Heart left ventricle (tissue), 16 donors: ENCODE measurements around the gene HOXC13. TPM values are rescaled to one million over a fixed set of nuclear protein-coding genes. Genes with fewer than 3 reads are reported as not detected.

Source experiments
- ATAC-seq, 4 donors: fragments of 200-7000 bp; cut with Tn5 transposase; one replicate each; pipeline ENCODE4 v1.9.1; 2020 to 2022; ENCODE audit warnings: moderate library complexity in 4 of 4, mild to moderate bottlenecking in 3 of 4, moderate number of reproducible peaks in 1 of 4
- DNase-seq, 5 donors: peaks; one replicate each; pipeline ENCODE4 v3.0.0-alpha.2; 2020
- H3K27ac ChIP-seq, 12 donors: fragments of 200-600 bp; sonication (generic) in 4 of 12; one replicate each; pipeline versions ENCODE4 v1.5.0 to v1.8.0; 2016 to 2022; ENCODE audit warnings: mild to moderate bottlenecking in 2 of 12
- H3K27me3 ChIP-seq, 9 donors: fragments of 200-600 bp; sonication (generic) in 2 of 9; one replicate each; pipeline versions ENCODE4 v1.5.1 to v1.8.0; 2016 to 2022; ENCODE audit warnings: mild to moderate bottlenecking in 3 of 9
- H3K36me3 ChIP-seq, 9 donors: fragments of 200-600 bp; sonication (generic) in 2 of 9; one replicate each; pipeline versions ENCODE4 v1.5.0 to v1.8.0; 2018 to 2022; ENCODE audit warnings: mild to moderate bottlenecking in 2 of 9
- H3K4me1 ChIP-seq, 12 donors: fragments of 200-600 bp; sonication (generic) in 4 of 12; one replicate each; pipeline versions ENCODE4 v1.5.0 to v1.8.0; 2016 to 2022; ENCODE audit warnings: mild to moderate bottlenecking in 3 of 12
- H3K4me3 ChIP-seq, 12 donors: fragments of 200-600 bp; sonication (generic) in 4 of 12; one replicate each; pipeline versions ENCODE4 v1.5.0 to v1.8.0; 2017 to 2022; ENCODE audit warnings: mild to moderate bottlenecking in 9 of 12, moderate library complexity in 4 of 12
- H3K9me3 ChIP-seq, 12 donors: fragments of 200-600 bp; sonication (generic) in 4 of 12; one replicate each; pipeline versions ENCODE4 v1.5.0 to v1.8.0; 2016 to 2022; ENCODE audit warnings: mild to moderate bottlenecking in 1 of 12
- CTCF ChIP-seq, 12 donors: fragments of 200-600 bp; sonication (generic) in 4 of 12; IDR thresholded peaks; one replicate each; pipeline versions ENCODE4 v1.5.0 to v1.8.0; 2018 to 2022; ENCODE audit warnings: antibody characterized with exemption in 12 of 12, mild to moderate bottlenecking in 5 of 12
- POLR2A ChIP-seq, 2 donors: fragments of 450-650 bp; IDR thresholded peaks; one replicate each; pipeline ENCODE4 v1.6.1; 2017; ENCODE audit warnings: antibody characterized with exemption in 2 of 2, mild to moderate bottlenecking in 2 of 2, moderate library complexity in 2 of 2
- WGBS, 4 donors: extraction: QIAGEN DNeasy Blood & Tissue Kit in 2 of 4; methylation state at CpG; one replicate each; pipeline versions ENCODE4 v1.1.5 to v1.1.7; 2013 to 2018; 5-methylcytosine and 5-hydroxymethylcytosine counted together
- intact Hi-C, 10 donors: fragments of 100-400 bp; cut with DNase I; formaldehyde crosslinking; loops; one replicate each; pipeline versions ENCODE4 v1.11.1 to v1.14.2; 2022
- polyA plus RNA-seq, 2 donors: library from polyadenylated mRNA; stranded (reverse); fragments of 200-250 nt; gene quantifications; one replicate each; pipeline ENCODE4 v1.2.3, GENCODE V29; 2013
- total RNA-seq, 9 donors: library from RNA; depleted of rRNA in 2 of 9; stranded (reverse); fragments of >200 nt in 2 of 9; fragmentation: NEBNext Ultra II Directional in 3 of 9; extraction: Animal tissue kit (Norgen Biotek cat#: 25700) in 3 of 9; gene quantifications; one replicate each; pipeline versions ENCODE4 v1.1.0 to v1.2.4, GENCODE V29; 2016 to 2023
- donor health status: ischemic (EF 13 %, LVEDD 7.1; RV severe dilation, severe dysfunction).
- donor health status: healthy with polysubstance abuse.
- donor health status: DM: no; HTN: yes; CAD: no.
- donor health status: DM: no; HTN: no; CAD: no.
- donor health status: ischemic (EF 25% LVEDD 6.9; RV normal size, moderate dysfunction).
- donor health status: ischemic (EF 25% LVEDD 5.7; RV mildly dilated, moderate dysfunction).
- donor health status: healthy.
- donor health status: DM: yes; HTN: yes; CAD: no.
- donor health status: ischemic (EF 35%, LVEDD 5.7; RV mildly dilated, moderate dysfunction).
- donor health status: nonischemic (EF 11% LVEDD 7.7; RV severe dilation, severe dysfunction).
- donor health status: DM: yes; HTN: yes; CAD: no.
- donor health status: PGD.
- donor health status: ischemic (EF 29% LVEDD 5.4; RV normal size, mild dysfunction).
- donor health status: nonischemic (EF 23%, LVEDD 6.1; RV moderate dilation, normal function).

The HOXC13 gene
- total and polyA plus RNA-seq, 11 donors: not detected

GRCh38 chr12:53972152-53972702 is 33.6 kb downstream of the HOXC13 start:
- Histone ChIP-seq H3K27me3 (peaks cover 77 to 100% (median 99%) of the 10 kb centered on the region in 9 donors), H3K27ac (no peak overlapping the region), H3K4me3 (no peak overlapping the region), H3K9me3 (no peaks in the 10 kb centered on the region), H3K36me3 (no peaks in the 10 kb centered on the region), H3K4me1 (peaks cover 0 to 25% (median 11%) of the 10 kb centered on the region in 12 donors)
- DNase-seq (no peak), ATAC-seq (no peak)
- 21 to 31% (median 23%) methylated on average over 9 of the region's 9 CpGs for WGBS, 4 donors
- TF ChIP-seq POLR2A (IDR thresholded peaks at IDR 0.05) (no peak), CTCF (IDR thresholded peaks at IDR 0.05) (no peak)
- intact Hi-C loops: no loop called here

- H3K27ac ChIP-seq: no peak within 1 kb of the TSS
- ATAC-seq: no peak
- H3K4me1 ChIP-seq: peaks cover 0 to 25% (median 11%) of the 10 kb centered on the region in 12 donors
- WGBS, 4 donors: 5 to 8% (median 6%) methylated on average over 21 of the region's 21 CpGs
- intact Hi-C loops: no loop called here
- H3K4me3 ChIP-seq: peak within 1 kb of the TSS in 2 of 12 donors; percentile 14 to 40
- TF ChIP-seq CTCF (IDR thresholded peaks at IDR 0.05) (no peak), POLR2A (IDR thresholded peaks at IDR 0.05) (no peak)
- DNase-seq: no peak
- no peaks in the 10 kb centered on the region for H3K36me3 ChIP-seq
- H3K9me3 ChIP-seq: no peaks in the 10 kb centered on the region
- H3K27me3 ChIP-seq: peaks cover 78 to 100% (median 99%) of the 10 kb centered on the region in 9 donors
These were observed 34.1 kb downstream of the HOXC13 start, which contains the start of gene HOXC11 for GRCh38 chr12:53972722-53973235. TSS of gene HOXC11 (plus strand) at chr12:53973126. CDS start at chr12:53973242, 116 bp downstream.

- Histone ChIP-seq H3K4me1 (peaks cover 0 to 25% (median 11%) of the 10 kb centered on the region in 12 donors), H3K36me3 (no peaks in the 10 kb centered on the region), H3K9me3 (no peaks in the 10 kb centered on the region), H3K4me3 (peak overlapping the region in 2 of 12 donors; percentile 14 to 40), H3K27ac (no peak overlapping the region), H3K27me3 (peaks cover 82 to 100% (median 99%) of the 10 kb centered on the region in 9 donors)
- TF ChIP-seq CTCF (IDR thresholded peaks at IDR 0.05) (no peak), POLR2A (IDR thresholded peaks at IDR 0.05) (no peak)
- intact Hi-C loops: no loop called here
- DNase-seq (peak in 1 of 5 donors; percentile 22), ATAC-seq (no peak)
- 3 to 7% (median 3%) methylated on average over 47 to 71 of the region's 71 CpGs for WGBS, 4 donors
These were observed 34.8 kb downstream of the HOXC13 start for GRCh38 chr12:53973236-53974042.
